H1 (cell line): Measurements from ENCODE around the gene NOS2. TPM values are rescaled to one million over a fixed set of nuclear protein-coding genes. Genes with fewer than 3 reads are reported as not detected.

Experiments
- ASH2L ChIP-seq: fragments of 200-600, 300-600 bp; sonication (generic); IDR thresholded peaks from one replicate; pipeline ENCODE4 v1.7.1; 2017; ENCODE audit warnings: low read length
- BRCA1 ChIP-seq: IDR thresholded peaks from 2 replicates; pipeline ENCODE4 v1.6.1; 2012; ENCODE audit warnings: low read depth, low read length, improper control_type of control experiment
- E2F6 ChIP-seq: IDR thresholded peaks from 2 replicates; pipeline ENCODE4 v1.6.1; 2012; ENCODE audit warnings: inconsistent platforms
- FOSL1 ChIP-seq: IDR thresholded peaks from 2 replicates; pipeline ENCODE4 v1.6.1; 2011; ENCODE audit warnings: mild to moderate bottlenecking, low read depth, low read length, moderate library complexity; ENCODE audit not compliant: insufficient read depth
- TEAD4 ChIP-seq: IDR thresholded peaks from 2 replicates; pipeline ENCODE4 v1.6.1; 2012; ENCODE audit warnings: low read depth, low read length, inconsistent platforms, mixed read lengths
- polyA plus RNA-seq, 7 experiments: library from polyadenylated mRNA; depleted of rRNA in 3 of 7; stranded (reverse) in 5 of 7; unstranded in 2 of 7; fragments of >200 nt in 5 of 7; fragments of 200-250 nt in 2 of 7; gene quantifications; 1 replicate in 5 of 7; 2 replicates in 1 of 7; 4 replicates in 1 of 7; pipeline versions ENCODE4 v1.2.1 to v1.2.3, GENCODE V29; 2011 to 2013; ENCODE audit warnings: missing spikeins in 2 of 7, mixed read lengths in 2 of 7
- total RNA-seq: library from RNA; stranded (reverse); fragmentation: NEBNext Ultra II Directional; extraction: Animal tissue kit (Norgen Biotek cat#: 25700); gene quantifications from 2 replicates; pipeline ENCODE4 v1.2.1, GENCODE V29; 2021
- TF ChIP-seq, protein P1 (sequence below): IDR thresholded peaks from 2 replicates; pipeline ENCODE4 v1.6.1; 2011; ENCODE audit warnings: low read depth, mild to moderate bottlenecking, low read length; ENCODE audit not compliant: insufficient read depth

NOS2 gene
- total and polyA plus RNA-seq, 2 of the 8 experiments (the other 6 are each of a cell fraction or from before 2014, with no cell fraction given) = 1.0 to 1.9 TPM

DNA sequence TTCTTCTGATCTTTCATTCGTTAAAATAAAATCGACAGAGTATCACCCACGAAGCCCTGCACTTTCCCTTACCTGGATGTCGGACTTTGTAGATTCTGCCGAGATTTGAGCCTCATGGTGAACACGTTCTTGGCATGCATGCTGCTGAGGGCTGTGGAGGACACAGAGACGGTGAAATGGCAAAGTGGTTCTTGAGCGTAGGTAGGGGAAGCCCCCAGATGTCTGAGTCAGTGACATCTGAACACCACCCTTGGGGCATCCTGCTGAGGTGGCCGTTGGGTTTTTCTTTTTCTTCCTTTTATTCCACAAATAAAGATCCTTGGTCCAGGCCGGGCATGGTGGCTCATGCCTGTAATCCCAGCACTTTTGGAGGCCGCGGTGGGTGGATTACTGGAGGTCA lies 33.9 kb downstream of the NOS2 start (continued):
- no peak for TF ChIP-seq FOSL1
- TF ChIP-seq BRCA1 = no peak
- no peak for TF ChIP-seq ASH2L
- TF ChIP-seq E2F6 = no peak
- no peak for TF ChIP-seq TEAD4
- TF ChIP-seq, protein P1, sequence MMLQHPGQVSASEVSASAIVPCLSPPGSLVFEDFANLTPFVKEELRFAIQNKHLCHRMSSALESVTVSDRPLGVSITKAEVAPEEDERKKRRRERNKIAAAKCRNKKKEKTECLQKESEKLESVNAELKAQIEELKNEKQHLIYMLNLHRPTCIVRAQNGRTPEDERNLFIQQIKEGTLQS = no peak
